OCI-LY7 (cell line): ENCODE measurements around the gene MRPL12. TPM values are rescaled to one million over a fixed set of nuclear protein-coding genes. Genes with fewer than 3 reads are reported as not detected.

Source experiments
- BruUV-seq: library from RNA; stranded (reverse); fragments of 400-500 nt; replicated peaks from 2 replicates; lab custom pipeline; 2021; lab: Mats Ljungman, UMichigan
- CTCF ChIA-PET: fragments of 300-600 bp; sonication (Branson Sonifier 250); formaldehyde crosslinking; loops from one replicate; lab custom pipeline; 2022; ENCODE audit warnings: antibody characterized with exemption; ENCODE audit not compliant: unreplicated experiment; lab: Charles Lee
- POLR2A ChIA-PET: fragments of 300-600 bp; sonication (Branson Sonifier 250); formaldehyde crosslinking; loops from one replicate; lab custom pipeline; 2022; ENCODE audit warnings: antibody characterized with exemption; lab: Charles Lee
- DNase-seq: peaks from one replicate; pipeline ENCODE4 v3.0.0-alpha.2; 2015; ENCODE audit warnings: low spot score
- H2AFZ ChIP-seq: fragments of 200-600 bp; sonication (generic), shearing (Covaris generic); 2 replicates; pipeline ENCODE4 v1.6.1; 2014; ENCODE audit warnings: mild to moderate bottlenecking, antibody characterized with exemption, low read length, moderate library complexity
- H3K27ac ChIP-seq: fragments of 200-600 bp; sonication (generic); 2 replicates; pipeline ENCODE4 v1.5.1; 2014; ENCODE audit warnings: mixed run types, low read depth, mild to moderate bottlenecking, moderate library complexity, low read length, inconsistent platforms; ENCODE audit not compliant: poor library complexity, severe bottlenecking
- H3K36me3 ChIP-seq: fragments of 200-600 bp; sonication (generic); 2 replicates; pipeline ENCODE4 v1.6.1; 2014; ENCODE audit warnings: mild to moderate bottlenecking, antibody characterized with exemption, low read length, moderate library complexity, mixed read lengths; ENCODE audit not compliant: insufficient read depth
- H3K4me1 ChIP-seq: fragments of 200-600 bp; sonication (generic); 2 replicates; pipeline ENCODE4 v1.5.1; 2014; ENCODE audit warnings: mild to moderate bottlenecking, low read length; ENCODE audit not compliant: insufficient read depth, poor library complexity, severe bottlenecking
- H3K4me2 ChIP-seq: fragments of 200-600 bp; sonication (generic); 2 replicates; pipeline ENCODE4 v1.6.1; 2014; ENCODE audit warnings: mild to moderate bottlenecking, low read length
- H3K4me3 ChIP-seq: fragments of 200-600 bp; sonication (generic); 2 replicates; pipeline ENCODE4 v1.5.1; 2014; ENCODE audit warnings: mild to moderate bottlenecking, low read depth, low read length; ENCODE audit not compliant: poor library complexity, severe bottlenecking
- H3K79me2 ChIP-seq: fragments of 200-600 bp; sonication (generic); 2 replicates; pipeline ENCODE4 v1.6.1; 2016; ENCODE audit warnings: low read depth, mild to moderate bottlenecking, low read length, moderate library complexity, mixed read lengths; ENCODE audit not compliant: insufficient read depth
- H3K9me2 ChIP-seq: fragments of 200-600 bp; sonication (generic); 2 replicates; pipeline ENCODE4 v1.6.1; 2016; ENCODE audit warnings: mild to moderate bottlenecking, low read length, mixed read lengths; ENCODE audit not compliant: insufficient read depth
- H3K9me3 ChIP-seq: fragments of 200-600 bp; sonication (generic); 2 replicates; pipeline ENCODE4 v1.6.1; 2014; ENCODE audit warnings: mild to moderate bottlenecking, mixed run types, low read length, mixed read lengths
- H4K20me1 ChIP-seq: fragments of 200-600 bp; sonication (generic); 2 replicates; pipeline ENCODE4 v1.6.1; 2014; ENCODE audit warnings: mild to moderate bottlenecking, antibody characterized with exemption, low read length, moderate library complexity, mixed read lengths; ENCODE audit not compliant: insufficient read depth
- EZH2phosphoT487 ChIP-seq: fragments of 200-600 bp; sonication (generic); IDR thresholded peaks from 2 replicates; pipeline ENCODE4 v1.6.1; 2018; ENCODE audit warnings: low read depth, borderline replicate concordance, mild to moderate bottlenecking, mixed run types, antibody characterized with exemption, low read length, moderate library complexity, mixed read lengths
- intact Hi-C: fragments of 100-400 bp; cut with micrococcal nuclease; formaldehyde crosslinking; loops from one replicate; pipeline ENCODE4 v1.10.0; 2022; ENCODE audit not compliant: unreplicated experiment
- total RNA-seq, 2 experiments: library from RNA; depleted of rRNA in 1 of 2; stranded (reverse); fragments of >200 nt in 1 of 2; shearing (Covaris generic) in 1 of 2; gene quantifications; 2 replicates each; pipeline ENCODE4 v1.2.3, GENCODE V29; 2014 to 2022
- TF ChIP-seq, protein P1 (sequence below): fragments of 200-600 bp; sonication (generic); conservative IDR thresholded peaks from 2 replicates; pipeline ENCODE4 v1.5.1; 2014; ENCODE audit warnings: mild to moderate bottlenecking, antibody characterized with exemption, low read length, moderate library complexity, mixed read lengths

MRPL12 gene
- total RNA-seq, 2 experiments from 2014 or later: 67.2 to 189 TPM

DNA sequence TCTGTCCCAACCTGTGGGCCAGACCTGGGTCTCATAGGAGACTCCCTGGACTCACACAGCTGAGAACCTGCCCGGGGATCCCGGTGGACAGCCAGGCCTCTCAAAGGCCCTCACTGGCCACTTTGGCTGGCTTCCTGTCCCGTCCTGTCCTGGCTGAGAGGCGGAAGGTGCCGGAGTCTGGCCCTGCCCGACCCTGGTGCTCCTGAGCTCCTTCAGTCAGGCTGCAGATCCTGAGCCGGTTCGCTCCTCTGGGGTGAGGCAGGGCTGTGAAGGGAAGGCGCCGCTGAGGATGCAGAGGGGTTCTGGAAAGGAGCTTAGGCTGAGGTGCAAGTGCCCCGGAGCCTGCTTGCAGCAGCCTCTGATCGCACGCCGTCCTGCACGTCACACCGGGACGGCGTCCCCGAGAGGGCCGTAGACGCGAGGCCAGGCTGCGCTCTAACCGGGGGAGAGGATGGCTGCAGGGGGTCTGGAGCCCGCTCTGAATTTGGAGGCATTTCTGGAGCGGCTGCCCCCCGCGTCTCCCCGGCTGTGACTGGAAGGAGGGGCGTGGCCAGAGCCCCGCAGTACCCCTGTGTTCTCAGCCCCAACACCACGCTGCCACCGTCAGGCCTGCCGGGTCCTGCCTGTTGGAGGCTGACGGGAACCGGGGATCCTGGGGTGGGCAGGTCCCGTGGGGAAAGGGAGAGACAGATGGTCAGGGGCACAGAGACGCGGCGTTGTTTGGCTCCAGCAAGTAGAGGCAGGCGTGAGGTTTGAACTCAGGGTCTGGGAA, 15.2 kb upstream of the MRPL12 start:
- TF ChIP-seq, protein P1, sequence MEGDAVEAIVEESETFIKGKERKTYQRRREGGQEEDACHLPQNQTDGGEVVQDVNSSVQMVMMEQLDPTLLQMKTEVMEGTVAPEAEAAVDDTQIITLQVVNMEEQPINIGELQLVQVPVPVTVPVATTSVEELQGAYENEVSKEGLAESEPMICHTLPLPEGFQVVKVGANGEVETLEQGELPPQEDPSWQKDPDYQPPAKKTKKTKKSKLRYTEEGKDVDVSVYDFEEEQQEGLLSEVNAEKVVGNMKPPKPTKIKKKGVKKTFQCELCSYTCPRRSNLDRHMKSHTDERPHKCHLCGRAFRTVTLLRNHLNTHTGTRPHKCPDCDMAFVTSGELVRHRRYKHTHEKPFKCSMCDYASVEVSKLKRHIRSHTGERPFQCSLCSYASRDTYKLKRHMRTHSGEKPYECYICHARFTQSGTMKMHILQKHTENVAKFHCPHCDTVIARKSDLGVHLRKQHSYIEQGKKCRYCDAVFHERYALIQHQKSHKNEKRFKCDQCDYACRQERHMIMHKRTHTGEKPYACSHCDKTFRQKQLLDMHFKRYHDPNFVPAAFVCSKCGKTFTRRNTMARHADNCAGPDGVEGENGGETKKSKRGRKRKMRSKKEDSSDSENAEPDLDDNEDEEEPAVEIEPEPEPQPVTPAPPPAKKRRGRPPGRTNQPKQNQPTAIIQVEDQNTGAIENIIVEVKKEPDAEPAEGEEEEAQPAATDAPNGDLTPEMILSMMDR: no peak
- no peak for TF ChIP-seq EZH2phosphoT487
- CTCF ChIA-PET: no interaction called here
- DNase-seq: no peak
- Histone ChIP-seq H3K4me2 (no peak overlapping the region), H4K20me1 (no peaks in the 10 kb centered on the region; the same call in 1 of the 2 replicates), H3K79me2 (peaks cover 30% of the 10 kb centered on the region), H3K9me3 (no peaks in the 10 kb centered on the region), H2AFZ (no peak overlapping the region), H3K27ac (no peak overlapping the region), H3K4me1 (peaks cover 16% of the 10 kb centered on the region), H3K36me3 (peaks cover 76% of the 10 kb centered on the region), H3K4me3 (no peak overlapping the region), H3K9me2 (no peaks in the 10 kb centered on the region)
- POLR2A ChIA-PET: no interaction called here
- intact Hi-C loops: no loop called here
- no TSS peak for BruUV-seq

DNA sequence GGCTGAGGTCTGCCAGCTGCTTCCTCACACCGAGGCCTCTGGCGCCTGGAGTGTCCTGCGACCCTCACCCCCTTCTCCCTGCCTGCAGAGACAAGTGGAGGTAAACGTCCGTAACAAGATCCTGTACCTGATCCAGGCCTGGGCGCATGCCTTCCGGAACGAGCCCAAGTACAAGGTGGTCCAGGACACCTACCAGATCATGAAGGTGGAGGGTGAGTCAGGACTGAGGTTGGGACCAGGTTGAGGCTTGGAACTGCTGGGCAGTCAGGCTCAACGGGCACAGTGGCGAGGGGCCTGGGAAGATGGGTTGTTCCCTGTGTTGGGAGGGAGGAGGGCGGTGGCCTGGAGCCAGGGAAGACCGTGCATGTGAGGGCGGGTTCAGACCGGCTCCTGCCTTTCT, 14.6 kb upstream of the MRPL12 start:
- intact Hi-C loops: no loop called here
- Histone ChIP-seq H3K4me1 (peaks cover 16% of the 10 kb centered on the region), H2AFZ (no peak overlapping the region), H3K9me3 (no peaks in the 10 kb centered on the region), H3K4me2 (no peak overlapping the region), H3K36me3 (peaks cover 82% of the 10 kb centered on the region), H3K79me2 (peaks cover 25% of the 10 kb centered on the region), H4K20me1 (no peaks in the 10 kb centered on the region; the same call in 1 of the 2 replicates), H3K27ac (no peak overlapping the region), H3K4me3 (no peak overlapping the region), H3K9me2 (no peaks in the 10 kb centered on the region)
- DNase-seq: no peak
- BruUV-seq: no TSS peak
- ChIA-PET POLR2A (no interaction called here), CTCF (no interaction called here)
- no peak for TF ChIP-seq EZH2phosphoT487
- TF ChIP-seq, protein P1: no peak

GRCh38 chr17:81690066-81690465, 13.1 kb upstream of the MRPL12 start:
- peaks cover 9% of the 10 kb centered on the region for H3K4me1 ChIP-seq
- peaks cover 97% of the 10 kb centered on the region for H3K36me3 ChIP-seq
- BruUV-seq: no TSS peak
- intact Hi-C loops: no loop called here
- H3K4me2 ChIP-seq: no peak overlapping the region
- no peak overlapping the region for H2AFZ ChIP-seq
- no peak for DNase-seq
- H3K9me2 ChIP-seq: no peaks in the 10 kb centered on the region
- POLR2A ChIA-PET: no interaction called here
- H3K27ac ChIP-seq: no peak overlapping the region
- H3K9me3 ChIP-seq: no peaks in the 10 kb centered on the region
- TF ChIP-seq EZH2phosphoT487: no peak
- TF ChIP-seq, protein P1: no peak
- H3K4me3 ChIP-seq: no peak overlapping the region
- CTCF ChIA-PET: no interaction called here
- H3K79me2 ChIP-seq: peaks cover 14% of the 10 kb centered on the region
- H4K20me1 ChIP-seq: no peaks in the 10 kb centered on the region; the same call in 1 of the 2 replicates
